Measurements from ENCODE around the gene LYSMD1.

LYSMD1 gene

DNA sequence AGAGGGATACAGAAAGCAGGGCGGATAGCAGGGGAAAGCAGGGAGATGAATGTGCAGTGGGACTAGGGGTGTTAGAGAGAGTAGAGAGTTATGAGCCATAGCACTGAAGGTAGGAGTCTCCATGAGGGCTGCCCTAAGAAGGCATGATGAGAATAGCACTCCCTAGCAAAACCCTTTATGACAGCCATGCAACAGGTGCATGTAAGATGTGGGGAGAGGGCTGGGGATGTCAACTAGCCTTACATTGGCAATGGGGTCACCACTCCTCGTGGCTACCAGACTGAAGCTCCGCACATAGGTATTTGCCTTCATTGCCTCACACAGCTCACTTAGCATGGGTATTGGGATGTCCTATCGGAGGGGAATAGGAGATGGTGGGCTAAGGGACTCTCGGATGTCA lies 5.5 kb upstream of the LYSMD1 start:
- Histone ChIP-seq H3K36me3 (replicated peaks in 1 of 2; ENCODE audit: control insufficient read depth in 2 of 2, insufficient read depth in 2 of 2, low read length in 2 of 2) (peaks cover 35 to 73% of the 10 kb centered on the region in 2 donors), H3K79me1 (ENCODE audit: low read depth, low read length) (peaks cover 4% of the 10 kb centered on the region), H2BK15ac (ENCODE audit: low read length) (no peak overlapping the region), H3K18ac (ENCODE audit: low read length) (no peak overlapping the region), H2BK12ac (ENCODE audit: low read length) (no peak overlapping the region), H3K4me1 (ENCODE audit: control insufficient read depth in 2 of 2, insufficient read depth in 1 of 2, low read depth in 1 of 2, low read length in 2 of 2) (peaks cover 3 to 7% of the 10 kb centered on the region in 2 donors), H2AK5ac (ENCODE audit: low read depth, low read length) (no peak overlapping the region), H3K9ac (ENCODE audit: low read depth, low read length, poor library complexity) (no peak overlapping the region), H3K14ac (ENCODE audit: low read length) (no peak overlapping the region), H3K4me2 (ENCODE audit: insufficient read depth, low read length, poor library complexity, severe bottlenecking) (no peak overlapping the region), H2BK120ac (ENCODE audit: low read depth, low read length) (no peak overlapping the region), H4K8ac (ENCODE audit: low read depth, low read length) (no peak overlapping the region), H3K23ac (ENCODE audit: low read depth, low read length, poor library complexity) (no peak overlapping the region), H3K9me3 (replicated peaks in 1 of 2; ENCODE audit: control insufficient read depth in 2 of 2, insufficient read depth in 1 of 2, low read depth in 1 of 2, low read length in 2 of 2) (no peaks in the 10 kb centered on the region), H2BK5ac (ENCODE audit: low read length) (no peak overlapping the region), H3K27me3 (ENCODE audit: control insufficient read depth in 3 of 3, insufficient read depth in 3 of 3, low read depth in 1 of 3, low read length in 3 of 3) (no peaks in the 10 kb centered on the region), H2AFZ (ENCODE audit: low read length) (no peak overlapping the region), H3K27ac (replicated peaks; ENCODE audit: low read length) (no peak overlapping the region), H4K91ac (ENCODE audit: low read depth, low read length, poor library complexity) (no peak overlapping the region), H3K4ac (ENCODE audit: low read length) (no peak overlapping the region), H3K4me3 (ENCODE audit: low read length in 2 of 2) (no peak overlapping the region)
- no peak for DNase-seq (ENCODE audit: low spot score)
- no CpG with 5 or more reads among the region's 5 CpGs for WGBS, 2 donors (ENCODE audit: extremely low coverage in 2 of 2, insufficient read length in 2 of 2, insufficient replicate concordance in 1 of 2)

DNA sequence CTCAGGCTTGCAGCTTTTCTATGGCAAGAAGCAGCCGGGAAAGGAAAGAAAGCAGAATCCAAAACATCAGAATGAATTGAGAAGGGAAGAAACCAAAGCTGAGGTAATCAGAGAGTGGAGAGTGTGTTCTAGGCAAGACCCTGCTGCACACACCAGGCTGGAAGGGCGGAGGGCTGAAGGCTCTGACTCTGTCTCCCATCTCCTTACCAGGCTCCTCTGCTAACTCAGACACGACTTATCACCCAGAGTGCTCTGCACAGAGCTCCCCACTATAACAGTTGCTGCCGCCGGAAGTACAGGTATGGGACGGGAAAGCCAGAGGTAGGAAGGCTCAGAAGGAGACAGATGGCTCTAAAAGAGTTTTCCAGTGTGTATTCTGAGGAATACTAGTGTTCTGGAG lies 1.4 kb upstream of the LYSMD1 start:
- Histone ChIP-seq H3K9ac (ENCODE audit: low read depth, low read length, poor library complexity) (no peak overlapping the region), H3K36me3 (replicated peaks in 1 of 2; ENCODE audit: control insufficient read depth in 2 of 2, insufficient read depth in 2 of 2, low read length in 2 of 2) (peaks cover 22 to 47% of the 10 kb centered on the region in 2 donors), H3K4ac (ENCODE audit: low read length) (no peak overlapping the region), H3K27me3 (ENCODE audit: control insufficient read depth in 3 of 3, insufficient read depth in 3 of 3, low read depth in 1 of 3, low read length in 3 of 3) (no peaks in the 10 kb centered on the region), H3K23ac (ENCODE audit: low read depth, low read length, poor library complexity) (no peak overlapping the region), H3K4me3 (ENCODE audit: low read length in 2 of 2) (peak overlapping the region in 1 of 2 donors; percentile 88), H3K9me3 (replicated peaks in 1 of 2; ENCODE audit: control insufficient read depth in 2 of 2, insufficient read depth in 1 of 2, low read depth in 1 of 2, low read length in 2 of 2) (no peaks in the 10 kb centered on the region), H2AK5ac (ENCODE audit: low read depth, low read length) (no peak overlapping the region), H3K14ac (ENCODE audit: low read length) (no peak overlapping the region), H2BK15ac (ENCODE audit: low read length) (no peak overlapping the region), H2BK5ac (ENCODE audit: low read length) (no peak overlapping the region), H2AFZ (ENCODE audit: low read length) (no peak overlapping the region), H3K18ac (ENCODE audit: low read length) (no peak overlapping the region), H3K27ac (replicated peaks; ENCODE audit: low read length) (no peak overlapping the region), H2BK12ac (ENCODE audit: low read length) (no peak overlapping the region), H4K8ac (ENCODE audit: low read depth, low read length) (peak overlapping the region; percentile 6), H3K79me1 (ENCODE audit: low read depth, low read length) (peaks cover 4% of the 10 kb centered on the region), H3K4me2 (ENCODE audit: insufficient read depth, low read length, poor library complexity, severe bottlenecking) (no peak overlapping the region), H3K4me1 (ENCODE audit: control insufficient read depth in 2 of 2, insufficient read depth in 1 of 2, low read depth in 1 of 2, low read length in 2 of 2) (peaks cover 7 to 9% of the 10 kb centered on the region in 2 donors), H4K91ac (ENCODE audit: low read depth, low read length, poor library complexity) (no peak overlapping the region), H2BK120ac (ENCODE audit: low read depth, low read length) (no peak overlapping the region)
- DNase-seq (ENCODE audit: low spot score): no peak
- WGBS, 2 donors (ENCODE audit: extremely low coverage in 2 of 2, insufficient read length in 2 of 2, insufficient replicate concordance in 1 of 2): no CpG with 5 or more reads among the region's 6 CpGs

DNA sequence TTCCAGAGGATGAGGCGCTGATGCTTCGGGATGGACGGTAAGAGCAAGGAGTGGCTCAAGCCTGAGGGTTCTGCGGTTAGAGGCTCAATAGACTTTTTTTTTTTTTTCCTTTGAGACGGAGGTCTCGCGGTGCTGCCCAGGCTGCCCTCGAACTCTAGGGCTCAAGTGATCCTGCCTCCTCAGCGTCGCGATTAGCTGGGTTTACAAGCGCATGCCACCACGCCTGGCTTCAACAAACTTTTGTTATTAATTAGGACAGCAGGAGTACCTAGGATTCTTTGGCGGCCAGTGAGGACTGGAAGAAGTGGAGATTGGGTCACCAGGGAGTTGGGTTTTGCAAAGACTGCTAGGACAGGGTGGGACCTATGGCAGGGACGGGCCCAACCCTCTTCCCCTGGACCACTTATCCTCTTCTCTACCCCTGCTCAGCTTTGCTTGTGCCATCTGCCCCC lies 829 bp upstream of the LYSMD1 start:
- peak overlapping the region; percentile 27 for H3K18ac ChIP-seq (ENCODE audit: low read length)
- no peak overlapping the region for H3K4ac ChIP-seq (ENCODE audit: low read length)
- no CpG with 5 or more reads among the region's 15 CpGs for WGBS, 2 donors (ENCODE audit: extremely low coverage in 2 of 2, insufficient read length in 2 of 2, insufficient replicate concordance in 1 of 2)
- H3K14ac ChIP-seq (ENCODE audit: low read length): no peak overlapping the region
- H2BK5ac ChIP-seq (ENCODE audit: low read length): no peak overlapping the region
- no peak overlapping the region for H2BK120ac ChIP-seq (ENCODE audit: low read depth, low read length)
- H3K27ac ChIP-seq (replicated peaks; ENCODE audit: low read length): no peak overlapping the region
- H3K9ac ChIP-seq (ENCODE audit: low read depth, low read length, poor library complexity): peak overlapping the region; percentile 31
- peak overlapping the region; percentile 62 for H3K23ac ChIP-seq (ENCODE audit: low read depth, low read length, poor library complexity)
- no peak overlapping the region for H2BK15ac ChIP-seq (ENCODE audit: low read length)
- peaks cover 4% of the 10 kb centered on the region for H3K79me1 ChIP-seq (ENCODE audit: low read depth, low read length)
- peak overlapping the region; percentile 89 for H2AFZ ChIP-seq (ENCODE audit: low read length)
- peaks cover 7 to 9% of the 10 kb centered on the region in 2 donors for H3K4me1 ChIP-seq (ENCODE audit: control insufficient read depth in 2 of 2, insufficient read depth in 1 of 2, low read depth in 1 of 2, low read length in 2 of 2)
- H4K8ac ChIP-seq (ENCODE audit: low read depth, low read length): no peak overlapping the region
- peaks cover 23 to 51% of the 10 kb centered on the region in 2 donors for H3K36me3 ChIP-seq (replicated peaks in 1 of 2; ENCODE audit: control insufficient read depth in 2 of 2, insufficient read depth in 2 of 2, low read length in 2 of 2)
- no peak overlapping the region for H2AK5ac ChIP-seq (ENCODE audit: low read depth, low read length)
- H3K4me3 ChIP-seq (ENCODE audit: low read length in 2 of 2): peak overlapping the region; percentile 84 to 88
- H4K91ac ChIP-seq (ENCODE audit: low read depth, low read length, poor library complexity): no peak overlapping the region
- H3K4me2 ChIP-seq (ENCODE audit: insufficient read depth, low read length, poor library complexity, severe bottlenecking): peak overlapping the region; percentile 70
- H3K27me3 ChIP-seq (ENCODE audit: control insufficient read depth in 3 of 3, insufficient read depth in 3 of 3, low read depth in 1 of 3, low read length in 3 of 3): no peaks in the 10 kb centered on the region
- H3K9me3 ChIP-seq (replicated peaks in 1 of 2; ENCODE audit: control insufficient read depth in 2 of 2, insufficient read depth in 1 of 2, low read depth in 1 of 2, low read length in 2 of 2): no peaks in the 10 kb centered on the region
- no peak for DNase-seq (ENCODE audit: low spot score)
- no peak overlapping the region for H2BK12ac ChIP-seq (ENCODE audit: low read length)

DNA sequence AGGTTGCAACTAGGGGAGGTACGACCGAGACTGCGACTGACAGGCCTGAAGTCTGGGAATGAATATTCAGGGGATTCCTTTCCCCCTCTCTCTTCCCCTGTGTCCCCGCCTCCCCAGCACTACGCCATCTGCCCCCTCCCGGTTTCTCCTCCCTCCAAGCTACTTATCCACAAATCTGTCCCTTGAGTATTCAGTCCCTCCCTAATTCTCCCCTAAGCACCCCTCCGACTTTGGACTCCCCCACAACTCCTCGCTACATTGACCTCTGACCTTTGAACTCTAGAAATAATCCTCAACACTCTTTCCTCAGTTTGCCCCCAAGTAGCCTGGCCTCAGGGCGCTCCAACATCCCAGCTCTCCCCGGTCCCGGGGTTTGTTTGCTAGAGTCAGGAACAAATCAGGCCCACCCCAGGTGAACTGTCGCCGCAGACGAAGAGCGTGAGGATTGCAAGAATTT lies 393 bp downstream of the LYSMD1 start:
- Histone ChIP-seq H2BK12ac (ENCODE audit: low read length) (no peak overlapping the region), H3K14ac (ENCODE audit: low read length) (no peak overlapping the region), H2AK5ac (ENCODE audit: low read depth, low read length) (no peak overlapping the region), H3K79me1 (ENCODE audit: low read depth, low read length) (peaks cover 4% of the 10 kb centered on the region), H3K27ac (replicated peaks; ENCODE audit: low read length) (peak overlapping the region; percentile 63), H2AFZ (ENCODE audit: low read length) (peak overlapping the region; percentile 93), H3K4ac (ENCODE audit: low read length) (no peak overlapping the region), H3K36me3 (replicated peaks in 1 of 2; ENCODE audit: control insufficient read depth in 2 of 2, insufficient read depth in 2 of 2, low read length in 2 of 2) (peaks cover 23 to 49% of the 10 kb centered on the region in 2 donors), H2BK5ac (ENCODE audit: low read length) (no peak overlapping the region), H3K27me3 (ENCODE audit: control insufficient read depth in 3 of 3, insufficient read depth in 3 of 3, low read depth in 1 of 3, low read length in 3 of 3) (no peaks in the 10 kb centered on the region), H2BK120ac (ENCODE audit: low read depth, low read length) (no peak overlapping the region), H3K4me1 (ENCODE audit: control insufficient read depth in 2 of 2, insufficient read depth in 1 of 2, low read depth in 1 of 2, low read length in 2 of 2) (peaks cover 7 to 9% of the 10 kb centered on the region in 2 donors), H3K18ac (ENCODE audit: low read length) (peak overlapping the region; percentile 42), H4K91ac (ENCODE audit: low read depth, low read length, poor library complexity) (no peak overlapping the region), H3K9ac (ENCODE audit: low read depth, low read length, poor library complexity) (no peak overlapping the region), H3K23ac (ENCODE audit: low read depth, low read length, poor library complexity) (no peak overlapping the region), H3K4me3 (ENCODE audit: low read length in 2 of 2) (peak overlapping the region; percentile 85 to 88), H3K4me2 (ENCODE audit: insufficient read depth, low read length, poor library complexity, severe bottlenecking) (peak overlapping the region; percentile 67), H2BK15ac (ENCODE audit: low read length) (no peak overlapping the region), H4K8ac (ENCODE audit: low read depth, low read length) (no peak overlapping the region), H3K9me3 (replicated peaks in 1 of 2; ENCODE audit: control insufficient read depth in 2 of 2, insufficient read depth in 1 of 2, low read depth in 1 of 2, low read length in 2 of 2) (no peaks in the 10 kb centered on the region)
- peak; percentile 66 for DNase-seq (ENCODE audit: low spot score)
- WGBS, 2 donors (ENCODE audit: extremely low coverage in 2 of 2, insufficient read length in 2 of 2, insufficient replicate concordance in 1 of 2): no CpG with 5 or more reads among the region's 15 CpGs

Measured in neuronal stem cell (in vitro differentiated cells).